RWPE2 (cell line): ENCODE measurements around the gene MLX.

ENCODE experiments used
- ATAC-seq: fragments of 200-7000 bp; cut with Tn5 transposase; 3 replicates; pipeline ENCODE4 v1.9.1; 2021; ENCODE audit warnings: low read depth
- DNase-seq: peaks from one replicate; pipeline ENCODE4 v3.0.0-alpha.2; 2020; ENCODE audit warnings: low spot score
- H3K27ac ChIP-seq: fragments of 450-650 bp; 2 replicates; pipeline ENCODE4 v1.5.1; 2017; ENCODE audit warnings: mild to moderate bottlenecking; ENCODE audit not compliant: poor library complexity, severe bottlenecking
- H3K27me3 ChIP-seq: fragments of 250-450 bp; sonication (Bioruptor Pico); 2 replicates; pipeline ENCODE4 v1.5.1; 2021; ENCODE audit warnings: mild to moderate bottlenecking, moderate library complexity; ENCODE audit not compliant: insufficient read depth, poor library complexity, severe bottlenecking
- H3K36me3 ChIP-seq: fragments of 250-450 bp; sonication (Bioruptor Pico); 2 replicates; pipeline ENCODE4 v1.5.1; 2020; ENCODE audit warnings: low read depth, mild to moderate bottlenecking, moderate library complexity
- H3K4me1 ChIP-seq: fragments of 250-450 bp; sonication (Bioruptor Pico); 2 replicates; pipeline ENCODE4 v1.5.1; 2021; ENCODE audit warnings: mild to moderate bottlenecking, moderate library complexity; ENCODE audit not compliant: insufficient read depth, poor library complexity, severe bottlenecking
- H3K4me3 ChIP-seq: fragments of 250-450 bp; sonication (Bioruptor Pico); 2 replicates; pipeline ENCODE4 v1.5.1; 2021; ENCODE audit warnings: mild to moderate bottlenecking, moderate library complexity; ENCODE audit not compliant: severe bottlenecking
- H3K9me3 ChIP-seq: fragments of 250-450 bp; sonication (Bioruptor Pico); 2 replicates; pipeline ENCODE4 v1.5.1; 2021; ENCODE audit warnings: mild to moderate bottlenecking, moderate library complexity; ENCODE audit not compliant: severe bottlenecking
- TF ChIP-seq, protein P1 (sequence below): fragments of 450-650 bp; IDR thresholded peaks from one replicate; pipeline ENCODE4 v1.5.1; 2017; ENCODE audit warnings: mild to moderate bottlenecking, moderate library complexity; ENCODE audit not compliant: poor library complexity, severe bottlenecking

Gene MLX

GRCh38 chr17:42566215-42566882, 551 bp upstream of the MLX start:
- Histone ChIP-seq H3K36me3 (peaks cover 63% of the 10 kb centered on the region), H3K9me3 (no peaks in the 10 kb centered on the region), H3K4me3 (peak overlapping the region; percentile 84), H3K4me1 (peaks cover 2% of the 10 kb centered on the region), H3K27ac (peak overlapping the region; percentile 69), H3K27me3 (no peaks in the 10 kb centered on the region)
- DNase-seq (no peak), ATAC-seq (no peak; the same call in 2 of the 3 replicates)
- TF ChIP-seq, protein P1, sequence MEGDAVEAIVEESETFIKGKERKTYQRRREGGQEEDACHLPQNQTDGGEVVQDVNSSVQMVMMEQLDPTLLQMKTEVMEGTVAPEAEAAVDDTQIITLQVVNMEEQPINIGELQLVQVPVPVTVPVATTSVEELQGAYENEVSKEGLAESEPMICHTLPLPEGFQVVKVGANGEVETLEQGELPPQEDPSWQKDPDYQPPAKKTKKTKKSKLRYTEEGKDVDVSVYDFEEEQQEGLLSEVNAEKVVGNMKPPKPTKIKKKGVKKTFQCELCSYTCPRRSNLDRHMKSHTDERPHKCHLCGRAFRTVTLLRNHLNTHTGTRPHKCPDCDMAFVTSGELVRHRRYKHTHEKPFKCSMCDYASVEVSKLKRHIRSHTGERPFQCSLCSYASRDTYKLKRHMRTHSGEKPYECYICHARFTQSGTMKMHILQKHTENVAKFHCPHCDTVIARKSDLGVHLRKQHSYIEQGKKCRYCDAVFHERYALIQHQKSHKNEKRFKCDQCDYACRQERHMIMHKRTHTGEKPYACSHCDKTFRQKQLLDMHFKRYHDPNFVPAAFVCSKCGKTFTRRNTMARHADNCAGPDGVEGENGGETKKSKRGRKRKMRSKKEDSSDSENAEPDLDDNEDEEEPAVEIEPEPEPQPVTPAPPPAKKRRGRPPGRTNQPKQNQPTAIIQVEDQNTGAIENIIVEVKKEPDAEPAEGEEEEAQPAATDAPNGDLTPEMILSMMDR, result no peak

- DNase-seq (no peak), ATAC-seq (no peak)
- peaks cover 82% of the 10 kb centered on the region for H3K36me3 ChIP-seq
- H3K9me3 ChIP-seq, result no peaks in the 10 kb centered on the region
- H3K4me3 ChIP-seq, result no peak overlapping the region
- peaks cover 2% of the 10 kb centered on the region for H3K4me1 ChIP-seq
- H3K27me3 ChIP-seq, result no peaks in the 10 kb centered on the region
- H3K27ac ChIP-seq, result peak overlapping the region; percentile 69
- TF ChIP-seq, protein P1, result no peak
These were observed 1.6 kb downstream of the MLX start for GRCh38 chr17:42568341-42569111.

GRCh38 chr17:42571435-42572225, 4.7 kb downstream of the MLX start:
- peaks cover 9% of the 10 kb centered on the region for H3K4me1 ChIP-seq
- H3K9me3 ChIP-seq, result no peaks in the 10 kb centered on the region
- no peak overlapping the region for H3K4me3 ChIP-seq
- H3K36me3 ChIP-seq, result peaks cover 86% of the 10 kb centered on the region
- DNase-seq, result no peak
- TF ChIP-seq, protein P1, result no peak
- no peaks in the 10 kb centered on the region for H3K27me3 ChIP-seq
- ATAC-seq, result no peak
- H3K27ac ChIP-seq, result no peak overlapping the region

- TF ChIP-seq, protein P1, result no peak
- DNase-seq (no peak), ATAC-seq (no peak)
- H3K27me3 ChIP-seq, result no peaks in the 10 kb centered on the region
- H3K36me3 ChIP-seq, result peaks cover 90% of the 10 kb centered on the region
- H3K9me3 ChIP-seq, result no peaks in the 10 kb centered on the region
- peaks cover 11% of the 10 kb centered on the region for H3K4me1 ChIP-seq
- no peak overlapping the region for H3K27ac ChIP-seq
- H3K4me3 ChIP-seq, result no peak overlapping the region
These were observed 6.2 kb downstream of the MLX start for GRCh38 chr17:42573095-42573494.
